Gastrocnemius medialis (tissue), 4 donors: ENCODE results near the gene CTIF. TPM values are rescaled to one million over a fixed set of nuclear protein-coding genes. Genes with fewer than 3 reads are reported as not detected.

ENCODE experiments used
- ATAC-seq, 2 donors: fragments of 150-250 bp; one replicate each; pipeline ENCODE4 v1.9.1; 2016
- DNase-seq, 2 donors: peaks; one replicate each; pipeline ENCODE4 v3.0.0-alpha.2; 2019
- H3K27ac ChIP-seq, 4 donors: fragments of 200-600 bp; sonication (generic); 1 replicate in 1 of 4; 2 replicates in 3 of 4; pipeline ENCODE4 v1.5.1; 2016 to 2018; ENCODE audit warnings: mild to moderate bottlenecking in 2 of 4, moderate library complexity in 1 of 4
- H3K27me3 ChIP-seq, 3 donors: fragments of 200-600 bp; sonication (generic) in 2 of 3; 1 replicate in 1 of 3; 2 replicates in 2 of 3; pipeline versions ENCODE4 v1.5.1 to v1.6.0; 2016 to 2019; ENCODE audit warnings: mild to moderate bottlenecking in 1 of 3, moderate library complexity in 1 of 3
- H3K36me3 ChIP-seq, 2 donors: fragments of 200-600 bp; sonication (generic) in 1 of 2; one replicate each; pipeline ENCODE4 v1.5.1; 2017 to 2018
- H3K4me1 ChIP-seq, 2 donors: fragments of 200-600 bp; sonication (generic) in 1 of 2; one replicate each; pipeline ENCODE4 v1.5.1; 2016 to 2017; ENCODE audit warnings: mild to moderate bottlenecking in 2 of 2
- H3K4me3 ChIP-seq, 4 donors: fragments of 200-600 bp; sonication (generic) in 3 of 4; 1 replicate in 1 of 4; 2 replicates in 3 of 4; pipeline ENCODE4 v1.5.1; 2016 to 2019; ENCODE audit warnings: mild to moderate bottlenecking in 2 of 4
- H3K9me3 ChIP-seq, 3 donors: fragments of 200-600 bp; sonication (generic) in 2 of 3; 1 replicate in 1 of 3; 2 replicates in 2 of 3; pipeline ENCODE4 v1.5.1; 2016 to 2019
- CTCF ChIP-seq, 5 experiments: fragments of 450-650 bp in 3 of 5; fragments of 200-600 bp in 2 of 5; sonication (generic) in 2 of 5; IDR thresholded peaks in 4 of 5; conservative IDR thresholded peaks in 1 of 5; 1 replicate in 4 of 5; 2 replicates in 1 of 5; pipeline ENCODE4 v1.5.1; 2016 to 2019; ENCODE audit warnings: antibody characterized with exemption in 5 of 5, mild to moderate bottlenecking in 3 of 5, moderate library complexity in 3 of 5
- POLR2A ChIP-seq, 2 donors: fragments of 450-650 bp; IDR thresholded peaks; one replicate each; pipeline ENCODE4 v1.6.1; 2017; ENCODE audit warnings: antibody characterized with exemption in 2 of 2, mild to moderate bottlenecking in 2 of 2, moderate library complexity in 2 of 2
- in situ Hi-C, 4 donors: fragments of 200-750 bp; cut with MboI; loops; one replicate each; pipeline versions ENCODE4 v1.15.0 to v1.8.0; 2017; ENCODE audit warnings: low sequenced_read_pairs in 4 of 4
- intact Hi-C: fragments of 100-400 bp; cut with DNase I; formaldehyde crosslinking; loops from one replicate; pipeline ENCODE4 v1.15.1; 2023; ENCODE audit warnings: low total_unique reads
- total RNA-seq, 4 donors: library from RNA; depleted of rRNA; stranded (reverse); fragments of >200 nt; gene quantifications; one replicate each; pipeline versions ENCODE4 v1.1.0 to v1.2.3, GENCODE V29; 2016

CTIF gene
- total RNA-seq, 4 donors from 2014 or later = 20.2 to 35.4 (median 23.1) TPM

- Histone ChIP-seq H3K36me3 (no peaks in the 10 kb centered on the region), H3K27me3 (no peaks in the 10 kb centered on the region), H3K4me3 (no peak overlapping the region), H3K27ac (no peak overlapping the region), H3K4me1 (no peaks in the 10 kb centered on the region), H3K9me3 (no peaks in the 10 kb centered on the region)
- in situ Hi-C loops = no loop called here
- DNase-seq (no peak), ATAC-seq (no peak)
- intact Hi-C loops = no loop called here
- TF ChIP-seq CTCF (IDR thresholded peaks at IDR 0.05 in 4 of 5, conservative IDR thresholded peaks at IDR 0.05 in 1 of 5) = no peak
- no peak for TF ChIP-seq POLR2A (IDR thresholded peaks at IDR 0.05)
These were observed 319.8 kb downstream of the CTIF start for GRCh38 chr18:48858676-48859075.

DNA sequence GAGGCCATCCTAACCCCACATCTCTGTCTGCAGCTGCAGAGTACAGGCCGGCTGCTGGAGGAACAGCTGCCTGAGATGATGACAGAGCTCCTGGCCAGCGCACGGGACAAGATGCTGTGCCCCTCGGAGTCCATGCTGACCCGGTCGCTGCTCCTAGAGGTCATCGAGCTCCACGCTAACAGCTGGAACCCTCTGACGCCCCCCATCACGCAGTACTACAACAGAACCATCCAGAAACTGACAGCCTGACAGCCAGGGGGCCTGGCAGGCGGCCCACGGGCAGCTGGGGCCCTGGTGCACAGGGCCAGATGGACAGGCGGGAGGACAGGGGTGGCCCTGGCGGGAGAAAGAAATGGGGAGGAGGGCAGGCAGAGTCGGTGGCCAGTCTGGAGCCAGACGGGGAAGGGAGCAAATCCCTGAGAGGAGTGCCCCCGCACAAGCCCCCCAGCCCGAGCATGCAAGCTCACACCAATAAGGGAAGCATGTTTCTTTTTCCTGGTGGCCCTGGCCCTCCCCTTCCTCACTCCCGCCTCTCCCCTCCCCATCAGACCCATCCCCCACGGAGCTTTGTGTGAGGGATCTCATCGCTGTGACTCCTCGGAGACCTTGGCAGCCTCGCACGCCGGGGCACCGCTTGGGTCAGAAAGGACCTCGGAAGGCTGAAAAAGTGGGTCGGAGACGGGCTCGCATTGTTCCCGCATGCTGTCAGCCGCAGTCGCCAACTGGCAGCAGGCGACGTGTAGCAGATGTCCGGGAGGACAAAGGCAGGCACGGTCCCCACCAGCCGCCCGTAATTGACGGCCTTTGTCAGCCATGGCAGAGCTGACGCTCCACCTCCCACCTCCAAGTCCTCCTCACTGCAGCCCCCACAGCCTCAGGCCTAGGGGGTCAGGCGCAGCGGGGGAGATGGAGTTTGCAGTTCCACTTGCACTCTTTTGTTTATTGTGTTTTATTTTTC, 320.8 kb downstream of the CTIF start:
- no peak for DNase-seq

GRCh38 chr18:48860269-48861180, 321.7 kb downstream of the CTIF start:
- Histone ChIP-seq H3K9me3 (no peaks in the 10 kb centered on the region), H3K27me3 (no peaks in the 10 kb centered on the region), H3K27ac (no peak overlapping the region), H3K4me1 (no peaks in the 10 kb centered on the region), H3K4me3 (no peak overlapping the region), H3K36me3 (no peaks in the 10 kb centered on the region)
- in situ Hi-C loops = no loop called here
- DNase-seq = no peak
- TF ChIP-seq CTCF (IDR thresholded peaks at IDR 0.05 in 4 of 5, conservative IDR thresholded peaks at IDR 0.05 in 1 of 5) (no peak), POLR2A (IDR thresholded peaks at IDR 0.05) (no peak)
- intact Hi-C loops = no loop called here
- no peak for ATAC-seq

More for the DNA sequence above, 320.8 kb downstream of the CTIF start:
- Histone ChIP-seq H3K4me3 (no peak overlapping the region), H3K4me1 (no peaks in the 10 kb centered on the region), H3K27me3 (no peaks in the 10 kb centered on the region), H3K27ac (no peak overlapping the region), H3K9me3 (no peaks in the 10 kb centered on the region), H3K36me3 (no peaks in the 10 kb centered on the region)
- intact Hi-C loops = no loop called here
- no peak for TF ChIP-seq POLR2A (IDR thresholded peaks at IDR 0.05)
- in situ Hi-C loops = no loop called here
- ATAC-seq = peak in 1 of 2 donors; percentile 26

- H3K27me3 ChIP-seq = no peaks in the 10 kb centered on the region
- no peak for ATAC-seq
- no peak overlapping the region for H3K4me3 ChIP-seq
- no peak for TF ChIP-seq CTCF (IDR thresholded peaks at IDR 0.05 in 4 of 5, conservative IDR thresholded peaks at IDR 0.05 in 1 of 5)
- H3K9me3 ChIP-seq = no peaks in the 10 kb centered on the region
- H3K36me3 ChIP-seq = no peaks in the 10 kb centered on the region
- H3K27ac ChIP-seq = no peak overlapping the region
- no peak for DNase-seq
- intact Hi-C loops (no loop called here), in situ Hi-C loops (no loop called here)
- peaks cover 0 to 2% of the 10 kb centered on the region in 2 donors for H3K4me1 ChIP-seq
These were observed 322.4 kb downstream of the CTIF start for GRCh38 chr18:48861181-48861708.
